ENCODE results near the gene TMC1.

The TMC1 gene

DNA sequence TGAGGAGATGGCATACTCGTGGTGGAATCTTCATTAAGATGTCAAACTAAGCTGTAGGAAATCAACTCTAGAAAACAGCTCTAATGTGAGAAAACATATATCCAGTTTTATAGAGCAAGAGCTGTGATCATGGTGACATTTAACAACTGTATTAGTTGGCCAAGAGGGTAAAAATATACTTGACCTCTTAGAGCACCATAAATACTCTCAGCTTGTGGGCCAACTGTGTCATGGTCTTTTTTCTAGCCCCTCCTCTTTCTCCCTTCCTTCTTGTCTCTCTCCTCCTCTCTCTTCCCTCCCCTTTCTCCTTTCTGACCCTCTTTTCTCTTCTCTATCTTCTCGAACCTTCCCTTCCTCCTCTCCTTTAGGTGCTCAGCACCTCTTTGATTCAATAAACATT, 54.7 kb downstream of the TMC1 start:
- no peak for DNase-seq

DNA sequence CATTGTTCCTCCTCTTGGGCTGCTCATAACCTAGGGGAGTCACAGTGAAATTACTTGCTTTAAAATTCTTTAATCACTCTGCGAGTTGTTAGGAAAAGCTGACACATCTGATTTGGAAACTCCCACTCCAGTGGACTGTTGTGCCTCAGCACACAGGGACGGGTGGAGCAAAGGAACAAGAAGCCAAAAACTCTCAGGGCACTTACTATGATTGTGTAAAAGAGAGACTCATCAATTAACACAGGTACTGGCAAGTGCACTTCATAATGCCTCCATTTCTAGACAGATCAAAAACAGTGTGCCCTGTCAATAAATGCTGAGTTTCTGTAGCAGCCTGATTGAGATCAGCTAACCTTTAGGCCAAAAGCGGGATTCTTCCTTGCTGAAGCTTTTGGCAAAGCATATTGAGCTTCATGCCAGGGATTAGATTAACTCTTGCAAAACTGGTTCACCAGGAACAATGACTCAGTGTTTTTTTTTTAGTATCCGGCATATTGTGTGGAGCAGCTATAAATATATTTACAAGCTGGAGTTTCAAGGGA, 55.9 kb downstream of the TMC1 start:
- no peak for DNase-seq

- DNase-seq = no peak
Observed at GRCh38 chr9:72579190-72579589, 57.8 kb downstream of the TMC1 start.

- no peak for DNase-seq
Observed at GRCh38 chr9:72579880-72580550, 58.6 kb downstream of the TMC1 start.

- no peak for DNase-seq
Observed at GRCh38 chr9:72581694-72582093, 60.3 kb downstream of the TMC1 start.

- no peak for DNase-seq
Observed at GRCh38 chr9:72583370-72583769, 62.0 kb downstream of the TMC1 start.

DNA sequence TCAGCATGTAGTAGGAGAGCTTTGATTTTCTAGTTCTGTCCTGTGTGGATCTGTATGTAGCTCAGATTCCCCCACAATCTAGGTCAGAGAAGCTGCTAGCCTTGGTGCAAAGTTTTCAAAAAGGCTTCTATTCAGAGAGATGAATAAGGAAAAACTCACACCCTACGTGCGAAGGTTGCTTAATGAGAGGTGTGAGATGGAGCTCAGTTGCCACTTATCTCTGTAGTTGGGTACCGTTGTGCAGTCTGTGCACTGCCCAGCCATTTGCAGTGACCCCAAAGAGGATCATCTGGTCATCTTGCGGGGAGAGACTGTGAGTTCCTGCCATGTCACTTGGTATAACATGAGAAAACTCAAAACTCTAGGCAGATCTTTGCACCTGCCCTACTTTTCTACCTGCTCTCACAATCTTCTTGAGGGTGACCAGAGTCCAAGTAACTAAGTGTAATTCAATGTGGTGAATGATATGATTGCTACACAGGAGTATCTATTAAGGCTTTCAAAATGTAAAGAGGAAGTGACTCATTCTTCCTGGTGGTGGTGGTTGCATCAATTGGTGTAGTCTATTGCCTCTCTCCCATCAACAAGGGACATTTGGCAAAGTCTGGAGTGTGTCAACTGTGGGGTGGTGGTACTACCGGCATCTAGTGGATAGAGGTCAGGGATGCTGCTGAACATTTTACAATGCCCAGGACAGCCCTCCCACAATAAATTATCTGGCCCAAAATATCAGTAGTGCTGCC, 65.2 kb downstream of the TMC1 start:
- DNase-seq = no peak

GRCh38 chr9:72588336-72588735, 66.9 kb downstream of the TMC1 start:
- DNase-seq = no peak

- no peak for DNase-seq
Observed at GRCh38 chr9:72589667-72590521, 68.5 kb downstream of the TMC1 start.

GRCh38 chr9:72590824-72591223, 69.4 kb downstream of the TMC1 start:
- DNase-seq = no peak

DNA sequence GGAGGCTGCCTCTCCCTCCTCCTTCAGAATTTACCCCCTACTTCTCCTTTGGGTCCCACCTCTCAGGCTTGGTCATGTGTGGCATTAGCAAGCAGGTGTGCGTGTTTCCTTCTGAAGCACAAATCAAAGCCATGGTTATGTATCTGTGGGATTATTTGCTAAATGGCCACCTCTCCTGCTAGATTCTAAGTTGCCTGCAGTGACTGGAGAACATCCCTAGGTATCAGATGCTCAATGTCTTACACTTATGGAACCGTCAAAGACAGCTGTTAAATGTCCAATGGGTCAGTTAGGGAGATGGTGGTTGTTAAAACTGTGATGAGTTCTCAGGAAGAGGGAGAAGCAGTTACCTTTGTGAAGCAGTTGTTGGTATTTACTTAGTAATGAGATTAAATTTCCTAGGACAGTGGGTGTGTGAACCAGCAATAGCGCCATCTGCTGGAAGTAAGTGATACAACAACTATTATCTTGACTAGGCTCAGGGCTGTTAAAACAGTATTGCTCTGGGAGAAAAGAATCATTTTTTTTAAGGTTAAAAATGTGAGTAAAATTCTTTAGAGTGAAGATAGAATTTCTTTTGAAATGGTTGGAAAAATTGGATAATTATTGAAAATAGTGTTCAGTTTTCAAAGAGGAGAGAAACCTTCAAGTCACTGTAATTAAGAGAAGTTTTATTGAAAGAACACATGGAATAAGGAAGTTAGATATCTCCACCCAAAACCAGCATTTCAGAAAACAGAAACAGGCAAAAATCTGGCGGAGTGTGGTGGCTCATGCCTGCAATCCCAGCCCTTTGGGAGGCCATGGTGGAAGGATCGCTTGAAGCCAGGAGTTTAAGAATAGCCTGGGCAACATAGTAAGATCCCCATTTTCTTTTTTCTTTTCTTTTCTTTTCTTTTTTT, 71.3 kb downstream of the TMC1 start:
- peak in 2 of 6 experiments; percentile 56 to 60 for DNase-seq

DNA sequence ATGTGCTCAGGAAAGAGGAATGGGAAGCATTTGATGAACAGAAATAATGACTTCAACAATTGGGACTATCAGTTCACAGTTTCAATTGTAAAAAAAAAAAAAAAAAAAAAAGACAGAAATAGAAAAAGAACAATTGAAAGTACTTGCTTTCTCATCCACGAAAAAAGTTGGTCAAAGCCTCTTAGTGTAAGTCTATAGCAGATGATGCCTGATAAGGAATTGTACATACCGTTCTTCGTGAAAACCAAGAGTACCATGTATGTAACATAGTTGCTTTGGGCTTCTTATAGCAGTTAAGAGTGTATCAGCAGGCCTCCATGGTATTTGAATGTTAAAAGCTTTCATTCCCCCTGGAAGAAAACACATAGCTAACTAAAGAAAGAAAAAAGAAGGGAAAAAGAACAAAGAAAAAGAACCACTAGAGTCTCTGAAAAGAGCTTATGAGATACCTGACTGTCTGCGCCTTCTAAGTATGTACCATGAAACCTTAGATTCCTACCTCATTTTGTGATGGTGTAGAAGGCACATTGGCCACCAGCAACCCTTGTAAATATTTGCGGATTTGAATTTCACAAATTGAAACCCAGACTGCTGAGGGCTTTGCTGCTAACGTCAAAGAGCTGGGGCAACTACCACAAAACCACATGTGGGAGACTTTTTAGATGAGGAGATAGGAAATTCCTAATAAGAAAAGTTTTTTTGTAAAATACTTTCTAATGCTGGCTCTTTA, 75.2 kb downstream of the TMC1 start:
- DNase-seq = no peak

DNA sequence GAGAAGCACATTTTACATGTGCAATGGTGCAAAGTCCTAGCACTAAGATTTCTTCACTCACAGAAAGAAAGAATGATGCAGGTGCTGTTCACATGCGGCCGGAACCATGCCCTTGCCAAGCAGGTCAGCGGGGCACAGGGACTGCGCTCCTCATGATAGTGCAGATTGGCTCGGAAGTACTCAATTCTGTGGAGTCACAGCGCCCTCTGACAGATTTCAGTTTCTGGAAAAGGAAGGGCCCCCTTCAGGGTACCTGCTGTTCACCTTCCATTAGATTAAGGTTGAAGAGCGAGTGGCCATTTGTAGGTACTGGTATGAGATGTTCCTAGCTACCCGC, 75.7 kb downstream of the TMC1 start:
- no peak for DNase-seq

DNA sequence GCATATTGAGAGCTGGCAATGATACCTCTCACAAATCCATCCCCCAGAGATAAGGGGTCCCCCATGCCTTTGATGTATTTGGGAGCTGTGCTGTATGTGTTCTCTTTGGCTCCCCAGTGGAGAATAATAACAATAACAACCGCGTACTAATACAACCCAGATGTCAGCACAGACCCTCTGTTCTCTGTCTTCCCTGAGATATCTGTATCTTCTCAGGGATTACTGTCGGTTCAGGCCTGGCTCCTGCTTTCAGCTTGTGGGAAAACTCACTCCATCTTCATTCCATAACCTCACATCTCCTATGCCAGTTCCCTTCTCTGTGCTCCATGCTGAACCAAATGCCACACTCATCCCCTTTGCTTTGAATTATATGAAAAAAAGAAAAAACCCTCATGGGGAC, 76.2 kb downstream of the TMC1 start:
- no peak for DNase-seq

DNA sequence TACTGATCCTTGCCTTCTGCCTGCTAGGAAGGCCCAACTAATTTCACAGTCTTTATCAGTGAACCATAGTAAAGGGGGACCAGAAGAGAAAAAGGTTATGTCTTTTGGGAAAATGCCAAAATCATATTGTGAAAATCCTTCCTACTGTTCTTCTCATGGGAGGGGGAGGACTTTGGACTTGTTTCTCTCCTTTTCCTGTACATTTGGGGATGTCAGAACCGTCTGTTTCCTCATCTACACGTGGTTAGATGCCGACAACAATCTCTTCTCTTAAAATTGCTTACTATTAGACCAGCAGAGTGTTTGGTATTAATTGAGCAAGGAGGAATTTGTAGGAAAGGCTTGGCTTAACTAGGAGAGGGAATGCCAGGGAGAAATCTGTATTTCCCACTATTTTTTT, 77.2 kb downstream of the TMC1 start:
- DNase-seq = no peak

DNA sequence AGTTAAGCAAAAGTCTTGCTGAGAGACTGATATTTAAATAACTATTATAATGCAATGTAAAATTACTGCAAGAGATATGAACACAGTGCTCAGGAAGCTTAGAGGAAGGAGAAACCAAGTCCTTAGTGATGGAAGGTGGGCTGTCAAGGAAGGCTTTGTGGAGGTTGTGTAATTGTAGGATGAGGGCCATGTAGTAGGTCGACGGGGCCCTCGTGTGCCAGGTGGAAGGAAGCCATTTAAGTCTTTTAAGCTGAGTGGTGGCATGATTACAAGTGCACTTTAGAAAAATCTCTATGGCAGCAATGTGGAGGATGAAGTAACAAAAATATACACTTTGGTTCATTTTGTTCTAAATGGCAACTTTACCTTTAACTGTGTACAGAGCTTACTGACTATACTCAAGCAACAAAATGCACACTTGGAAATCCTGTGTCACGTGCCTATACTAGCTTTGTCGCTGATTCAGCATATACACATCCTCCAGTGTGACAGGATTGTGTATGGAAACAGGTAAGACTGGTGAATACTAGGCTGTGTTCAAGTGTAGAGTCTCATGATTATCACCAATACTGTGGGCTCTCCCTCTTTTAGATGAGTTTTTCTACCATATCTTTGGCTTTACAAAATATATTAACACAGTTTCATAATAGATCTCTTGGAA, 78.6 kb downstream of the TMC1 start:
- no peak for DNase-seq

DNA sequence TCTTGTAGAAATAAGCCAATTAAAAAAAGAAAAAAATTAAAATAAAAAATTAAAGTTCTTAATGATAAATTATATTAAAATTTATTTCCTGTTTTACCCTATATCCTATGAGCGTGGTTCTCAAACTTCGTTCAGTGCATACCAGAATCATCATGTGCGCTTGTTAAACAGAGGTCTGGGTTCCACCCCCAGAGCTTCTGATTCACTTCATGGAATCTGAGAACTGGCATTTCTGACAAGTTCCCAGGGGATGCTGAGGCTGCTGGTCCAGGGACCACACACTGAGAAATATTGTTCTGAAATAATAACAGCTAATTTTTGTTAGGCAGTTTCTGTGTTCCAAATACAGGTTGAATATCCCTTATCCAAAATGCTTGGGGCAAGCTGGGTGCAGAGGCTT, 79.3 kb downstream of the TMC1 start:
- DNase-seq = no peak

- DNase-seq = no peak
Observed at GRCh38 chr9:72601615-72602014, 80.2 kb downstream of the TMC1 start.

GRCh38 chr9:72612449-72612848, 91.0 kb downstream of the TMC1 start:
- DNase-seq = no peak

DNA sequence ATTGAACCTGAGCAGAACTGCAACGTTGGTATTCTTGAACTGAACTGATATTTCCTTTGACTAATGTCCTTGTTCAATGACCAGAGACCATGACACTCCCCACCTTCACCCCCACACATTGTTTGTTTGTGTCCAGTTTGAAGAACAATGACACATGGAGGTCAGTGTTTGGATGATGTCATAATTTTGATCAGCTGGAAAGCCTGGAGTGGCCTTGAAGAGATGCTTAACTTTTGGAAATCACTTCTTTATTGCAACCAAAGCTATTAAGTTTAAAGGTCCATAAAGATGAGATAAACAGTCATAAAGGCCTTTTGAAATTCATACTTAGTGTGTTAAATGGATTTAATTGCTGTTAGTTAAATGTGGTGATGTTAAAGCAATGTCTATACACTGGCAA, 92.7 kb downstream of the TMC1 start:
- DNase-seq = no peak

- no peak for DNase-seq
Observed at GRCh38 chr9:72615931-72616330, 94.5 kb downstream of the TMC1 start.
